Activated T-cell treated with anti-CD3 and anti-CD28 coated beads, Interleukin-2, amount 50 U/mL, for 24 hours (primary cell): ENCODE data around the gene LSG1.

Experiments
- DNase-seq: peaks from one replicate; pipeline ENCODE4 v3.0.0-alpha.2; 2020
- H3K27ac Mint-ChIP-seq: 2 replicates; pipeline ENCODE4 v1.8.0; 2020; ENCODE audit warnings: mild to moderate bottlenecking, mixed read lengths
- H3K27me3 Mint-ChIP-seq: 2 replicates; pipeline ENCODE4 v1.8.0; 2020; ENCODE audit warnings: mixed read lengths
- H3K36me3 Mint-ChIP-seq: 2 replicates; pipeline ENCODE4 v1.8.0; 2020; ENCODE audit warnings: low read depth, mixed read lengths
- H3K4me1 Mint-ChIP-seq: 2 replicates; pipeline ENCODE4 v1.8.0; 2020; ENCODE audit warnings: low read depth, mixed read lengths
- H3K4me3 Mint-ChIP-seq: 2 replicates; pipeline ENCODE4 v1.8.0; 2020; ENCODE audit warnings: mild to moderate bottlenecking, moderate library complexity, mixed read lengths
- H3K9me3 Mint-ChIP-seq: 2 replicates; pipeline ENCODE4 v1.8.0; 2020; ENCODE audit warnings: mixed read lengths

Gene LSG1

DNA sequence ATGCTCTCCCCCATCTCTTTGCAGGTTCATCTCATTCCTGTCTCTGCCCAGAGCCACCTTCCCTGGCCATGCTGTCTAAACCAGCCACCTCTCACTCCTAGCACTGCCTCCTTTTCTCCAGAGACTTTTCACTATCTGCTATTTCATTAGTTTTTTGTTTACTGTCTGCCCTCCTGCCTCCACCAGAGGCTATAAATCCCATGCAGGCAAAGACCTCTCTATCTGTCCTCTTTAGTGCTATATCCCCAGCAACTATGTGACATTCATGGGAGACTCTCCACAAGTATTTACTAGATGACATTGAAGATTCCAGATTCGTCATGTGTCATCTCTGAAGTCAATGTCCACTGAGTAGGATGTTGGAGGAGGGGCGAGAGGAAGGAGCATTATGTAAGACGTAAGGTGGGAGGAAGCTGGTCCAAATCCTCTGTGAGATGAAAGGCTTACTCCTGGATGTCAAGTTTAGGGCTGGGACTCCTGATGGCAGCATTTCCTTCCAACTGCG lies 10.2 kb upstream of the LSG1 start:
- DNase-seq: no peak
- no peak overlapping the region for H3K27ac Mint-ChIP-seq
- H3K27me3 Mint-ChIP-seq: peaks cover 39% of the 10 kb centered on the region
- no peak overlapping the region for H3K4me3 Mint-ChIP-seq
- H3K36me3 Mint-ChIP-seq: peaks cover 4% of the 10 kb centered on the region
- no peaks in the 10 kb centered on the region for H3K9me3 Mint-ChIP-seq
- H3K4me1 Mint-ChIP-seq: peaks cover 44% of the 10 kb centered on the region

GRCh38 chr3:194680888-194681615 lies 9.1 kb upstream of the LSG1 start:
- H3K27ac Mint-ChIP-seq: no peak overlapping the region
- peaks cover 46% of the 10 kb centered on the region for H3K4me1 Mint-ChIP-seq
- H3K27me3 Mint-ChIP-seq: peaks cover 30% of the 10 kb centered on the region
- H3K36me3 Mint-ChIP-seq: no peaks in the 10 kb centered on the region
- H3K4me3 Mint-ChIP-seq: no peak overlapping the region
- no peak for DNase-seq
- no peaks in the 10 kb centered on the region for H3K9me3 Mint-ChIP-seq

DNA sequence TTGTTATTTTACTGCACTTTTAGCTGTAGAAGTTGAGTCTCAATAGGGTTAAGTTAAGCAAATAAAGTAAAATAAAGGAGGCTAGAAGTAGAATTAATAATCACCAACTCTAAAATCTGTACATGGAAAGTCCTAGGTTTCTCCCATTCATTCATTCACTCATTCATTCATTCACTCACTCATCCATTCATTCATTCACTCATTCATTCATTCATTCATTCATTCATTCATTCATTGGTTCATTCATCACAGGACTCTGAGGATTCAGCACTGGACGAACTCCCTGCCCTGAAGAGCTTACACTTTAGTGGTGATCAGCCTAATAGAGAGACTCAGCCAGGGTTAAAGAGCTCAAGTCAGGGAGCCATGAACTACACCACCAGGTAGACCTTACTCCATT lies 4.5 kb upstream of the LSG1 start:
- Mint-ChIP-seq H3K27me3 (peaks cover 13% of the 10 kb centered on the region), H3K27ac (peak overlapping the region; percentile 63), H3K4me1 (peaks cover 40% of the 10 kb centered on the region), H3K9me3 (no peaks in the 10 kb centered on the region), H3K4me3 (no peak overlapping the region), H3K36me3 (peaks cover 11% of the 10 kb centered on the region)
- no peak for DNase-seq

DNA sequence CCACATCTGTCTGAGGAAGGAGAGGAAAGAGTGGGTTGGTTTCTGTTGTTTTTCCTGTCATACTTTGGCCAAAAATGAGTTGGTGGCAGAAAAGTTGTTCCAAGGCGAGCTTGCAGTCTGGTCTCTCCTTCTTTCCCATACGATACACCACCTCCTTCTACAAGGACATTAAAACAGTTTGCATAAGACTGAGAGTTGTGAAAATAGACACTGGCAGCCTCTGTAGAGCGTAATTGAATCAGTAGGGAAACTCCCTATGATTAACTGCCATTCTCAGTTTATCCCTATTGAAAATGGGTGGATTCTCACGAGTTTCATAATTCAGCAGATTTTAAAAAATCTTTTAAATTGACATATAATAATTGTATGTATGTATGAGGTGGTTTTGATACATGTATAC lies 3.7 kb upstream of the LSG1 start:
- peaks cover 7% of the 10 kb centered on the region for H3K27me3 Mint-ChIP-seq
- H3K36me3 Mint-ChIP-seq: peaks cover 15% of the 10 kb centered on the region
- H3K9me3 Mint-ChIP-seq: no peaks in the 10 kb centered on the region
- peaks cover 47% of the 10 kb centered on the region for H3K4me1 Mint-ChIP-seq
- no peak for DNase-seq
- peak overlapping the region; percentile 53 for H3K4me3 Mint-ChIP-seq
- H3K27ac Mint-ChIP-seq: peak overlapping the region; percentile 93

DNA sequence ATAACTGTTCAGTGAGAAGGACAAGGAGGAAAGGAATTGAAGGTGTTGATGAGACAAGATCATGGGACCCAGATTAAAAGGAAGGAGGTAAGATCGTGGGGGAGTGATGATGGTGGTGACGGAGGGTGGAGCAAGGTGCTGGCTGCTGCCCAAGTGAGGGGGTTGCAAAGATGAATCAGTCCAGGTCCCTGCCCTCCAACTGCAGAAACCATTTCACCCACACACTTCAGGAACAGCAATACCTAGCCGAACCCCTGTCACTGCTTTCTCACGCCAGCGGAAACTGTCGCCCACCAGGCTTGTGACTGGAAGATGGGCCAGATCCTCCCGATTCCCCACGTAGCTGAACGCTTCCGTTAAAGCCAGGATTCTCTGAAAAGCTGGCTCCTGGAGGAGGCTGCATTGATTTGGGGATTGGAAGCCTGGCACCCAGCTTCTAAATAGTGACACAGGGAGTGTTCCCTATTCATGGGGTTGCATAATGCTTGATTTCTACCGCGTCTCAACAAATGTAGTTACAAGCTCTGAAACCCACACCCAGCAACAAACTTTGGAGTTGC lies 3.2 kb upstream of the LSG1 start:
- DNase-seq: peak; percentile 79
- Mint-ChIP-seq H3K4me1 (peaks cover 53% of the 10 kb centered on the region), H3K27ac (peak overlapping the region; percentile 93), H3K9me3 (no peaks in the 10 kb centered on the region), H3K27me3 (peaks cover 7% of the 10 kb centered on the region), H3K36me3 (peaks cover 19% of the 10 kb centered on the region), H3K4me3 (peak overlapping the region; percentile 53)

DNA sequence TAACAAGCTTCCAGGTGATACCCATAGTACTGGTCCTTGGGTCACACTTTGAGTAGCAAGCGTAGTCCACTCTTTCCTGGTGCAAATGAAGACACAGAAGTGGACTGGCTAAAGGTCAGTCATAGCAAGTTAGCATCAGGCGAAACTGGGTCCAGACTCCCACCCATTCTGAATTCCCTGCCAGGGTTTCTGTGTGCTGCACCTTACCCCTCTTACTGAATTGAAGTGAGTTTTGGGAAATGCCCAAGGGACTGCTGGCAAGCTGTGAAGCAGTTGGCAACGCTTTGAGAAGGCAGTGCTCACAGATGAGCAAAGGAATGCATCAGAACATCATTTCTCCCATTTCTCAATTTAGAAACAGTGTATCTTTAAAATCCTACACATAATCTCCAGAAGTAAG lies 1.8 kb upstream of the LSG1 start:
- H3K27me3 Mint-ChIP-seq: peaks cover 7% of the 10 kb centered on the region
- peak overlapping the region; percentile 93 for H3K27ac Mint-ChIP-seq
- H3K4me1 Mint-ChIP-seq: peaks cover 64% of the 10 kb centered on the region
- H3K9me3 Mint-ChIP-seq: no peaks in the 10 kb centered on the region
- H3K36me3 Mint-ChIP-seq: peaks cover 33% of the 10 kb centered on the region
- DNase-seq: no peak
- peak overlapping the region; percentile 30 for H3K4me3 Mint-ChIP-seq

- Mint-ChIP-seq H3K4me3 (peak overlapping the region; percentile 94), H3K36me3 (peaks cover 42% of the 10 kb centered on the region), H3K4me1 (peaks cover 70% of the 10 kb centered on the region), H3K27ac (peak overlapping the region; percentile 68), H3K27me3 (peaks cover 6% of the 10 kb centered on the region), H3K9me3 (no peaks in the 10 kb centered on the region)
- no peak for DNase-seq
Observed at GRCh38 chr3:194672876-194673275, 885 bp upstream of the LSG1 start.

DNA sequence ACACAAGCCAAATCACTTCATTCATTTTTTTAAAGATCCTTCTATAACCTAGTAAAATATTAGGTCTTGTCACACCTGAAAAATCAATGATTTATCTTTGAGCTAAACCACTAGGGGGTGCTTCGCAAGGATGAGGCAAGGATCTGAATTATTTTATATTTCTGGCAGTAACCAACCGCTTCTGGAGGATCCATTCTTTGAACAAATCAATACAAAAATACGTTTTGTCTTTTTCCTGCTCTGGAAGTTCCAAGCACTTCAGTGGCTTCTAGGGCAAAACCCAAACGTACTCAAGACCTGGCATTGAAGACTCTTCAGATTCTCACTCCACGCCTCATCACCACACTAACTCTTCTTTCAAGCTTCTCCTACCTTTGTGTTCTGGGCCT lies 486 bp downstream of the LSG1 start:
- no peaks in the 10 kb centered on the region for H3K27me3 Mint-ChIP-seq
- DNase-seq: no peak
- H3K4me3 Mint-ChIP-seq: peak overlapping the region; percentile 94
- H3K9me3 Mint-ChIP-seq: no peaks in the 10 kb centered on the region
- H3K27ac Mint-ChIP-seq: peak overlapping the region; percentile 99
- H3K4me1 Mint-ChIP-seq: peaks cover 66% of the 10 kb centered on the region
- H3K36me3 Mint-ChIP-seq: peaks cover 54% of the 10 kb centered on the region

DNA sequence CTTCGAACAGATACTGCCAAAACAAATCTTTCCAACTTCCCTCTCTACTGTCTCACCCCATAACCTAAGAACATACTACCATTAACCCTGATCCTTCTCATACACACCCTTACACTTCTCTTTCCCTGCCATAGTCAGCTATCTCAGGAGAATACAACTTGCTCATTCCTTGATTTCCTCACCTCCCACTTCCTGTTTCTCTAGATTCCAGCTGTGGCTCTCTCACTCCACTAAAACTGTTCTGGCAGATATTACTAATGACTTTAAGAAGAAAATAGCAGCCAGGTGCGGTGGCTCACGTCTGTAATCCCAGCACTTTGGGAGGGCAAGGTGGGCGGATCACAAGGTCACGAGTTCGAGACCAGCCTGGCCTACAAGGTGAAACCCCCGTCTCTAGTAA lies 4.6 kb downstream of the LSG1 start:
- Mint-ChIP-seq H3K27ac (no peak overlapping the region), H3K4me1 (peaks cover 44% of the 10 kb centered on the region), H3K9me3 (no peaks in the 10 kb centered on the region), H3K27me3 (no peaks in the 10 kb centered on the region), H3K4me3 (no peak overlapping the region), H3K36me3 (peaks cover 87% of the 10 kb centered on the region)
- DNase-seq: no peak

- Mint-ChIP-seq H3K4me1 (peaks cover 38% of the 10 kb centered on the region), H3K9me3 (no peaks in the 10 kb centered on the region), H3K27me3 (no peaks in the 10 kb centered on the region), H3K4me3 (no peak overlapping the region), H3K36me3 (peaks cover 91% of the 10 kb centered on the region), H3K27ac (no peak overlapping the region)
- no peak for DNase-seq
Observed at GRCh38 chr3:194664857-194665256, 7.1 kb downstream of the LSG1 start.

- Mint-ChIP-seq H3K4me1 (peaks cover 20% of the 10 kb centered on the region), H3K36me3 (peaks cover 92% of the 10 kb centered on the region), H3K4me3 (no peak overlapping the region), H3K9me3 (no peaks in the 10 kb centered on the region), H3K27me3 (no peaks in the 10 kb centered on the region), H3K27ac (peak overlapping the region; percentile 40)
- no peak for DNase-seq
Observed at GRCh38 chr3:194661946-194662345, 10.0 kb downstream of the LSG1 start.

GRCh38 chr3:194661374-194661773 lies 10.6 kb downstream of the LSG1 start:
- Mint-ChIP-seq H3K27ac (no peak overlapping the region), H3K9me3 (no peaks in the 10 kb centered on the region), H3K4me1 (peaks cover 20% of the 10 kb centered on the region), H3K4me3 (no peak overlapping the region), H3K36me3 (peaks cover 92% of the 10 kb centered on the region), H3K27me3 (no peaks in the 10 kb centered on the region)
- no peak for DNase-seq

DNA sequence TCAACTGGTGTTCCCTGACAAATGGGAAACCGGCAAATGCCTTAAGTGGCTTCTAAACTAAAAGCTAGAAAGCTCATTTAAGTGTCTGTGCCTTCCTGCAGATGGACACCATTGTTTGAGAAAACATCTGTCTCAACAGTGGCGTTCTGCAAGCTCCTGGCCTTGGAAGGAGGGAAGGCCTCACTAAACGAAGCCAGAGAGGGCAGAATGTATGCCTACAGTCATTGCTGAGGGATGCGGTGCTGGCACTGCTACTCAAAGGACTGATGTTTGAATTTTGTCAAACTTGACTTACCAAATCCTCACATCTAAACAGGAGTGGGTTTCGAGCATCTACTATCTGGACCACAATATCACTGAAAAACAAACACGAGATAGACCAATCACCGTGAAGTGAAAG lies 12.2 kb downstream of the LSG1 start:
- Mint-ChIP-seq H3K4me3 (no peak overlapping the region), H3K4me1 (peaks cover 23% of the 10 kb centered on the region), H3K27me3 (no peaks in the 10 kb centered on the region), H3K27ac (no peak overlapping the region), H3K36me3 (peaks cover 90% of the 10 kb centered on the region), H3K9me3 (no peaks in the 10 kb centered on the region)
- DNase-seq: no peak

DNA sequence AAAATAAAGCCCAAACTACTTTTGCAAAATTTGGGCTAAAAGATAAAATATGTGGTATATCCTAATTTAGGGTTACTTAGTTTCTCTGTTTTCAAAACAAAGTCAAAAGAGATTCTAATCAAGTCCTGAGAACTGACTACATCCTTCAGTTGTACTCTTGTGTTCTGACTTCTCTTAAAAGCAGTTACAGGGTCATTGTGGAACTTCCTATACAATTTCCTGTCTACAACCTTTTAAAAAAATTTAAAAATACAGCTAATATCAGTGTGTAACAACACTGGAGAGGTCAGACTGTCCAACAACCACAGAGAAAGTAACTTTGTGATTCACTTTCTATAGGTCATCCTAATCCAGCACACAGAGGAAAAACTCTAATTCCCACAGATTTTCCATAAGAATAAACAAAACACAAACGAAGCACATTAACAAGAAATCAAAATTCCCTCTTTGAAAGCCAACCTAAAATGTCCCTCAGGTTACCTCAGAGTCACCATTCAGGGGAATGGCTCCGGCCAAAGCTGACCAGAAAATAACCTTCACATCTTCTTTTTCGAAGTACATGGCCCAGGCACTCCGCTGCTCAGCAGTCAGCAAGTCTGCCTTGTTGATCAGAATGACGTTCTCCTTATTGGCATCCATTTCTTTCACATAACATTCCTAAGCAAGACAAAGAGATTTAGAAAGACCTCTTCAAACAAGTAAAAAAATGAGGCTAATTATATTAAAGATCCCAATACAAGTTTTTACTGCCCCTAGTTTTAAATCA lies 13.3 kb downstream of the LSG1 start:
- Mint-ChIP-seq H3K27me3 (no peaks in the 10 kb centered on the region), H3K36me3 (peaks cover 92% of the 10 kb centered on the region), H3K9me3 (no peaks in the 10 kb centered on the region), H3K4me1 (peaks cover 30% of the 10 kb centered on the region), H3K27ac (no peak overlapping the region), H3K4me3 (no peak overlapping the region)
- DNase-seq: no peak

DNA sequence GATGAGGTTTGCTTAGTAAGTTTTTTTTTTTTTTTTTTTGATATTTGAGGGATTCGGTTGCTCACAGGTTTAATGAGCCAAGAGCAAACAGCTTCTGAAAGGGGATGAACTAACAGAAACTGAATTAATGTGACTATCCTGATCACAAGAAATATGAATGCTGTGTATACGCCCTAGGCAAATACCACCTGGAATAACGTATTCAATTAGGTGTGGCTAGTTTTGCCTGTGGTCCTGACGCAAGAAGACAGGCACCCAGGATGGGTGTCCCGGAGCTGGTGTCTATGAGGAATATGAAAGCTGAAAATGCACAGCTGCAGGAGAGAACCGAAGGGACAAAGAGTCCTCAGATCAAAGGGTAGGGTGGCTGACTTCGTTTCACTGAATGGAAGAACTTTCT lies 14.6 kb downstream of the LSG1 start:
- no peak for DNase-seq
- H3K4me1 Mint-ChIP-seq: peaks cover 30% of the 10 kb centered on the region
- no peak overlapping the region for H3K27ac Mint-ChIP-seq
- no peak overlapping the region for H3K4me3 Mint-ChIP-seq
- no peaks in the 10 kb centered on the region for H3K9me3 Mint-ChIP-seq
- no peaks in the 10 kb centered on the region for H3K27me3 Mint-ChIP-seq
- peaks cover 96% of the 10 kb centered on the region for H3K36me3 Mint-ChIP-seq
